GM13976 (cell line): ENCODE data around the gene EFCAB14.

Experiments
- DNase-seq: peaks from one replicate; pipeline ENCODE4 v3.0.0; 2012; ENCODE audit warnings: low spot score
- CTCF ChIP-seq: IDR thresholded peaks from 2 replicates; pipeline ENCODE4 v1.5.1; 2012; ENCODE audit warnings: borderline replicate concordance, mild to moderate bottlenecking; ENCODE audit not compliant: insufficient read depth; ENCODE audit errors: extremely low read depth, missing control alignments, control extremely low read depth
- in situ Hi-C: fragments of 300-500 bp; cut with MboI; formaldehyde crosslinking; loops from one replicate; pipeline ENCODE4 v1.12.0; 2022; ENCODE audit warnings: low sequenced_read_pairs, mixed read lengths, inconsistent platforms; ENCODE audit not compliant: unreplicated experiment

EFCAB14 gene

DNA sequence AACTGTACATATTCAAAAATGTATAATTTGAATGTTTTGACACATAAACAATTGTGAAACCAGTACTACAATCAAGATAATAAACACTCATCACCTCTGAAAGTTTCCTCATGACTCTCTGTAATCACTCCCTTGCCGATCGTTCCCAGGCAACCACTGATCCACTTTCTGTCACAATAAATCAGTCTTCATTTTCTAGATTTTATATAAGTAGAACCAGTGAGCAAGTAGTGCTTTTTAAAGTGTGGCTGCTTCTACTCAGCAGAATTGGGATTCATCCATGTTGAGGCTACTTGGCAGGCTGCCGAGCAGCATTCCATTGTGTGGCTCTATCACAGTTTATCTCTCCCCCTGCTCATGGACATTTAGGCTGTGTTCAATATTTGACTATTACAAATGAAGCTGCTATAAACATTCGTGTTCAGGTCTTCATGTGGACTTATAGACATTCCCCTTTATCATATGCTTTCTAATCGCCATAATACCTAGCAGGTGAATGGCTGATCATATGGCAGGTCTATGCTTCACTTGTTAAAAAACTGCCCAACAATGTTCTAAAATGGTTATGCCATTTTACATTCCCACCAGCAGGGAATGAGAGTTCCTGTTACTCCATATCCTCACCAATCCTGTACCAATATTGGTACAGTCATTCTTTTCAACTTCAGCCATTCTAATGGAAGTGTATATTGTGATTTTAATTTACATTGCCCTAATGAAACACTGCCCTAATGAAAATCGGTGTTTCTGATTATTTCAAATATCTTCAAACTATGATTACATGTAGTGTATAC is 26.7 kb downstream of the EFCAB14 start:
- DNase-seq = no peak
- no peak for TF ChIP-seq CTCF
- in situ Hi-C loops = no loop called here

GRCh38 chr1:46690931-46691421 is 27.9 kb downstream of the EFCAB14 start:
- no peak for DNase-seq
- in situ Hi-C loops = no loop called here

DNA sequence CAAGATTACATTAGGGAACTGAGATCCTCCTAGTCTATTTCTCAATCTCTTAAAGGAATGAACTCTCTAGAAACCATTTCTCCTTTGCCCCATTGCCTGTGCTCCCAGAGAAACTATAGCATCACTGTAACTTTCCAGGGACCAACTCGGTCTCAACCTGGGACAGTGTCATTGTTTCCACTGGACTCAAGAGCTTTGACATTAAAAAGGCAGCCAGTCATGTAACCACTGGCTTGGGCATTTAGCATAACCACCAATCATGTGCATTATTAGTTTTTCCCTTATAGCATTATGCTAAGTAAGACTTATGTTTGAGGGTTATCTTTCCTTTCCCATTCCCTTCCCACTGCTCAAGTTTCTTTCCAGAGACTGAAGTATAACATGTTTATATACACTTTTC is 29.0 kb downstream of the EFCAB14 start:
- in situ Hi-C loops = no loop called here
- no peak for TF ChIP-seq CTCF
- no peak for DNase-seq

More at GRCh38 chr1:46690931-46691421, 27.9 kb downstream of the EFCAB14 start:
- no peak for TF ChIP-seq CTCF

GRCh38 chr1:46689356-46689755 is 29.6 kb downstream of the EFCAB14 start:
- TF ChIP-seq CTCF = no peak
- in situ Hi-C loops = no loop called here
- no peak for DNase-seq

DNA sequence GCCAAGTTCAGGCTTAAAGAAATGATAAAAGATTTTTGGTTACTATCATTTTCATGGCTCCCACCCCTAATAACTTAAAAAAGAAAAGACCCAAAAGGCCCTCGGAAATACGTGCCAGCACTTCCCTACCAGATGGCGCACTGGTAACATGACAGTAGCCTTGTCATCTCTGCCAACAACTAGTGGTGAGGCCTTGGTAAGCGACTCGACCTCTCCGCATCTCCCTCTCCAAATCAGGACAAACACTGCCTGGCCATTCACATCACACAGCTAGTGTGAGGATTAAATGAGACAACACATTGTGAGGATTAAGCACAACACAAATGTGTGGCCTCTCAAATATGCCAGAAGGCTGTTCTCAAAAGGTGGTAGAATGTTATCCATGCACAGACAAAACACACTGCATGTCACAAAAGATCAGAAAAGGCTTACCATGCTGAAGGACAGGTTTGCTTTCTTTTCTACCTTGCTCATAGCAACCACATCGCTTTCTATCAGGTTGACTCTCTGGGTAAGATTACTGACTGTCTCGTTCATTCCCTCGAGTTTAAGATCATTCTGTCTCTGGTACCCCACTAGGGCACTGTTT is 30.9 kb downstream of the EFCAB14 start:
- TF ChIP-seq CTCF = no peak
- in situ Hi-C loops = no loop called here
- DNase-seq = no peak

GRCh38 chr1:46687093-46687659 is 31.7 kb downstream of the EFCAB14 start:
- in situ Hi-C loops = no loop called here
- no peak for DNase-seq
- no peak for TF ChIP-seq CTCF
